Ishikawa (cell line): ENCODE measurements around the gene PCCA.

ENCODE experiments used
- CEBPB ChIP-seq: IDR thresholded peaks from 2 replicates; pipeline ENCODE4 v1.6.1; 2012
- CREB1 ChIP-seq: IDR thresholded peaks from 2 replicates; pipeline ENCODE4 v1.6.1; 2012; ENCODE audit warnings: low read depth
- EP300 ChIP-seq: IDR thresholded peaks from 2 replicates; pipeline ENCODE4 v1.6.1; 2012; ENCODE audit warnings: borderline replicate concordance
- NFIC ChIP-seq: IDR thresholded peaks from 2 replicates; pipeline ENCODE4 v1.6.1; 2012
- TAF1 ChIP-seq: IDR thresholded peaks from 2 replicates; pipeline ENCODE4 v1.6.1; 2012; ENCODE audit warnings: low read depth, mild to moderate bottlenecking
- ZBTB7A ChIP-seq: IDR thresholded peaks from 2 replicates; pipeline ENCODE4 v1.6.1; 2012; ENCODE audit warnings: low read depth
- TF ChIP-seq, protein P1 (sequence below): IDR thresholded peaks from 2 replicates; pipeline ENCODE4 v1.6.1; 2012
- TF ChIP-seq, protein P2 (sequence below): IDR thresholded peaks from 2 replicates; pipeline ENCODE4 v1.6.1; 2012; ENCODE audit warnings: low read depth, mild to moderate bottlenecking

DNA sequence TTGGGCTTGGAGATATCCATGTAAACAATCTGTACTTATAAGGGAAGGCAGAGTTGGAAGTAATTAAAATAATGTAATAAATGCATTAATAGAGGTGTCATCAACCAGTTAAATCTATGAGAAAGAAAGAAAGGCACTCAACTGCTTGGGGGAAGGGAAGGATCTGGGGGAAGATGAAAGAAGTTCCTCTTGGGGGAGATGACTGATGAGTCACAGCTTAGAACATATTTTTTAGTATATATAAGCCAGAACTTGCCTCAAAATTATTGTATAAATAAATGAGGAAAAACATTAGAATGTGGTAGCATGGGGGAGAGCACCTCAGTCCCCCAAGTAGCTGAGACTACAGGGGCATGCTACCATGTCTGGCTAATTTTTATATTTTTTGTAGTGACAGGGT is 293.9 kb downstream of the PCCA start:
- TF ChIP-seq NFIC (no peak), CREB1 (no peak), TAF1 (no peak), CEBPB (no peak), ZBTB7A (no peak), EP300 (no peak)
- TF ChIP-seq, protein P1, sequence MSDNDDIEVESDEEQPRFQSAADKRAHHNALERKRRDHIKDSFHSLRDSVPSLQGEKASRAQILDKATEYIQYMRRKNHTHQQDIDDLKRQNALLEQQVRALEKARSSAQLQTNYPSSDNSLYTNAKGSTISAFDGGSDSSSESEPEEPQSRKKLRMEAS = no peak
- TF ChIP-seq, protein P2, sequence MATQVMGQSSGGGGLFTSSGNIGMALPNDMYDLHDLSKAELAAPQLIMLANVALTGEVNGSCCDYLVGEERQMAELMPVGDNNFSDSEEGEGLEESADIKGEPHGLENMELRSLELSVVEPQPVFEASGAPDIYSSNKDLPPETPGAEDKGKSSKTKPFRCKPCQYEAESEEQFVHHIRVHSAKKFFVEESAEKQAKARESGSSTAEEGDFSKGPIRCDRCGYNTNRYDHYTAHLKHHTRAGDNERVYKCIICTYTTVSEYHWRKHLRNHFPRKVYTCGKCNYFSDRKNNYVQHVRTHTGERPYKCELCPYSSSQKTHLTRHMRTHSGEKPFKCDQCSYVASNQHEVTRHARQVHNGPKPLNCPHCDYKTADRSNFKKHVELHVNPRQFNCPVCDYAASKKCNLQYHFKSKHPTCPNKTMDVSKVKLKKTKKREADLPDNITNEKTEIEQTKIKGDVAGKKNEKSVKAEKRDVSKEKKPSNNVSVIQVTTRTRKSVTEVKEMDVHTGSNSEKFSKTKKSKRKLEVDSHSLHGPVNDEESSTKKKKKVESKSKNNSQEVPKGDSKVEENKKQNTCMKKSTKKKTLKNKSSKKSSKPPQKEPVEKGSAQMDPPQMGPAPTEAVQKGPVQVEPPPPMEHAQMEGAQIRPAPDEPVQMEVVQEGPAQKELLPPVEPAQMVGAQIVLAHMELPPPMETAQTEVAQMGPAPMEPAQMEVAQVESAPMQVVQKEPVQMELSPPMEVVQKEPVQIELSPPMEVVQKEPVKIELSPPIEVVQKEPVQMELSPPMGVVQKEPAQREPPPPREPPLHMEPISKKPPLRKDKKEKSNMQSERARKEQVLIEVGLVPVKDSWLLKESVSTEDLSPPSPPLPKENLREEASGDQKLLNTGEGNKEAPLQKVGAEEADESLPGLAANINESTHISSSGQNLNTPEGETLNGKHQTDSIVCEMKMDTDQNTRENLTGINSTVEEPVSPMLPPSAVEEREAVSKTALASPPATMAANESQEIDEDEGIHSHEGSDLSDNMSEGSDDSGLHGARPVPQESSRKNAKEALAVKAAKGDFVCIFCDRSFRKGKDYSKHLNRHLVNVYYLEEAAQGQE = no peak
